ENCODE measurements around the gene PIP5KL1.
A peak's percentile ranks its signal among the peaks of the same experiment; 100 is the strongest.

PIP5KL1 gene

GRCh38 chr9:127973169-127974000 is 42.8 kb upstream of the PIP5KL1 start:
- no peak for TF ChIP-seq CTCF (IDR thresholded peaks at IDR 0.05; ENCODE audit: low read depth, low read length, missing control alignments)
- no peak for DNase-seq (ENCODE audit: extremely low read depth, low read depth)
- H3K4me3 ChIP-seq (replicated peaks; ENCODE audit: low read depth, low read length) = no peak overlapping the region

- no peak for TF ChIP-seq CTCF (IDR thresholded peaks at IDR 0.05; ENCODE audit: low read depth, low read length, missing control alignments)
- H3K4me3 ChIP-seq (replicated peaks; ENCODE audit: low read depth, low read length) = no peak overlapping the region
Observed at GRCh38 chr9:127972236-127972871, 41.8 kb upstream of the PIP5KL1 start.

GRCh38 chr9:127971357-127972235 is 41.0 kb upstream of the PIP5KL1 start:
- DNase-seq (ENCODE audit: extremely low read depth, low read depth) = no peak
- no peak overlapping the region for H3K4me3 ChIP-seq (replicated peaks; ENCODE audit: low read depth, low read length)
- no peak for TF ChIP-seq CTCF (IDR thresholded peaks at IDR 0.05; ENCODE audit: low read depth, low read length, missing control alignments)

More at GRCh38 chr9:127972236-127972871, 41.8 kb upstream of the PIP5KL1 start:
- DNase-seq (ENCODE audit: extremely low read depth, low read depth) = no peak

GRCh38 chr9:127970401-127971313 is 40.1 kb upstream of the PIP5KL1 start:
- no peak for DNase-seq (ENCODE audit: extremely low read depth, low read depth)
- no peak overlapping the region for H3K4me3 ChIP-seq (replicated peaks; ENCODE audit: low read depth, low read length)
- no peak for TF ChIP-seq CTCF (IDR thresholded peaks at IDR 0.05; ENCODE audit: low read depth, low read length, missing control alignments)

- no peak overlapping the region for H3K4me3 ChIP-seq (replicated peaks; ENCODE audit: low read depth, low read length)
- no peak for TF ChIP-seq CTCF (IDR thresholded peaks at IDR 0.05; ENCODE audit: low read depth, low read length, missing control alignments)
- peak; percentile 81 for DNase-seq (ENCODE audit: extremely low read depth, low read depth)
Observed at GRCh38 chr9:127968700-127969383, 38.3 kb upstream of the PIP5KL1 start.

Measured in HFF-Myc (cell line).